ENCODE measurements around the gene FOXO6. TPM values are rescaled to one million over a fixed set of nuclear protein-coding genes. Genes with fewer than 3 reads are reported as not detected.

FOXO6 gene
- polyA plus RNA-seq, 1 donor (not counting 4 experiments of a cell fraction or from before 2014, with no cell fraction given), result not detected

- dilution Hi-C loops (cut with MboI; ENCODE audit: extremely low pct_ligation_motif_present, low sequenced_read_pairs), result no loop called here
- H3K9me1 ChIP-seq (ENCODE audit: control insufficient read depth, extremely low read depth, insufficient read depth, low read length), result no peaks in the 10 kb centered on the region
- FAIRE-seq (no peak), DNase-seq (ENCODE audit: low read depth, low spot score) (no peak)
- TF ChIP-seq CTCF (optimal IDR thresholded peaks at IDR 0.05 in 1 of 3, IDR thresholded peaks at IDR 0.05 in 1 of 3, conservative IDR thresholded peaks at IDR 0.05 in 1 of 3; ENCODE audit: extremely low read depth in 1 of 3, insufficient read depth in 2 of 3, low read length in 3 of 3), result no peak
- no peak for TF ChIP-seq EZH2 (IDR thresholded peaks at IDR 0.05; ENCODE audit: low read length)
- H3K4me3 ChIP-seq (ENCODE audit: control insufficient read depth in 2 of 3, extremely low read depth in 1 of 3, insufficient read depth in 2 of 3, low read depth in 1 of 3, low read length in 3 of 3), result no peak overlapping the region
- H3K9me3 ChIP-seq (ENCODE audit: control insufficient read depth, low read depth, low read length), result no peaks in the 10 kb centered on the region
- peaks cover 15% of the 10 kb centered on the region for H3K27me3 ChIP-seq (ENCODE audit: control insufficient read depth, extremely low read depth, insufficient read depth, low read length)
- H3K79me2 ChIP-seq (ENCODE audit: control insufficient read depth, insufficient read depth, low read length), result no peaks in the 10 kb centered on the region
- H3K9ac ChIP-seq (ENCODE audit: control insufficient read depth, extremely low read depth, insufficient read depth, low read length), result no peak overlapping the region
- H4K20me1 ChIP-seq (ENCODE audit: control insufficient read depth, extremely low read depth, insufficient read depth, low read length), result no peaks in the 10 kb centered on the region
- H2AFZ ChIP-seq (ENCODE audit: control insufficient read depth, low read length), result no peak overlapping the region
- no peaks in the 10 kb centered on the region for H3K36me3 ChIP-seq (ENCODE audit: control insufficient read depth in 2 of 2, extremely low read depth in 1 of 2, insufficient read depth in 2 of 2, low read length in 2 of 2)
- no peak overlapping the region for H3K4me2 ChIP-seq (ENCODE audit: control insufficient read depth, extremely low read depth, insufficient read depth, low read depth, low read length)
- no peak overlapping the region for H3K27ac ChIP-seq (ENCODE audit: control insufficient read depth, insufficient read depth, low read length)
- no peaks in the 10 kb centered on the region for H3K4me1 ChIP-seq (ENCODE audit: control insufficient read depth, extremely low read depth, insufficient read depth, low read length)
Measured at GRCh38 chr1:41374711-41375110, 13.5 kb downstream of the FOXO6 start.

GRCh38 chr1:41377397-41377796 is 16.2 kb downstream of the FOXO6 start:
- no peak overlapping the region for H2AFZ ChIP-seq (ENCODE audit: control insufficient read depth, low read length)
- no peaks in the 10 kb centered on the region for H3K79me2 ChIP-seq (ENCODE audit: control insufficient read depth, insufficient read depth, low read length)
- DNase-seq (ENCODE audit: low read depth, low spot score) (no peak), FAIRE-seq (no peak)
- H3K9ac ChIP-seq (ENCODE audit: control insufficient read depth, extremely low read depth, insufficient read depth, low read length), result no peak overlapping the region
- H3K4me1 ChIP-seq (ENCODE audit: control insufficient read depth, extremely low read depth, insufficient read depth, low read length), result no peaks in the 10 kb centered on the region
- H3K9me3 ChIP-seq (ENCODE audit: control insufficient read depth, low read depth, low read length), result no peaks in the 10 kb centered on the region
- H3K27ac ChIP-seq (ENCODE audit: control insufficient read depth, insufficient read depth, low read length), result no peak overlapping the region
- no peaks in the 10 kb centered on the region for H3K9me1 ChIP-seq (ENCODE audit: control insufficient read depth, extremely low read depth, insufficient read depth, low read length)
- peaks cover 31% of the 10 kb centered on the region for H3K27me3 ChIP-seq (ENCODE audit: control insufficient read depth, extremely low read depth, insufficient read depth, low read length)
- H3K36me3 ChIP-seq (ENCODE audit: control insufficient read depth in 2 of 2, extremely low read depth in 1 of 2, insufficient read depth in 2 of 2, low read length in 2 of 2), result no peaks in the 10 kb centered on the region
- H3K4me3 ChIP-seq (ENCODE audit: control insufficient read depth in 2 of 3, extremely low read depth in 1 of 3, insufficient read depth in 2 of 3, low read depth in 1 of 3, low read length in 3 of 3), result no peak overlapping the region
- TF ChIP-seq CTCF (optimal IDR thresholded peaks at IDR 0.05 in 1 of 3, IDR thresholded peaks at IDR 0.05 in 1 of 3, conservative IDR thresholded peaks at IDR 0.05 in 1 of 3; ENCODE audit: extremely low read depth in 1 of 3, insufficient read depth in 2 of 3, low read length in 3 of 3) (no peak), EZH2 (IDR thresholded peaks at IDR 0.05; ENCODE audit: low read length) (no peak)
- no peak overlapping the region for H3K4me2 ChIP-seq (ENCODE audit: control insufficient read depth, extremely low read depth, insufficient read depth, low read depth, low read length)
- peaks cover 4% of the 10 kb centered on the region for H4K20me1 ChIP-seq (ENCODE audit: control insufficient read depth, extremely low read depth, insufficient read depth, low read length)
- dilution Hi-C loops (cut with MboI; ENCODE audit: extremely low pct_ligation_motif_present, low sequenced_read_pairs), result no loop called here
